AG04449 (cell line): ENCODE measurements around the gene PEX5L.

Experiments used
- CTCF ChIA-PET: fragments of 350-600 bp; formaldehyde crosslinking; extraction: SDS; loops from one replicate; lab custom pipeline; 2021; ENCODE audit warnings: antibody characterized with exemption; lab: Yijun Ruan, JAX
- POLR2A ChIA-PET: fragments of 400-600, 350-600 bp; formaldehyde crosslinking; extraction: SDS; loops from one replicate; lab custom pipeline; 2020; ENCODE audit warnings: antibody characterized with exemption, inconsistent platforms; lab: Yijun Ruan, JAX
- DNase-seq: peaks from one replicate; pipeline ENCODE4 v3.0.0-alpha.2; 2010; ENCODE audit warnings: low read depth, low spot score
- H3K4me3 ChIP-seq: 2 replicates; pipeline ENCODE4 v1.5.1; 2011; ENCODE audit warnings: low read depth, mild to moderate bottlenecking, control low read depth, low read length
- TF ChIP-seq, protein P1 (sequence below): IDR thresholded peaks from one replicate; pipeline ENCODE4 v1.5.1; 2011; ENCODE audit warnings: mild to moderate bottlenecking, moderate library complexity, low read length, control low read depth, inconsistent platforms; ENCODE audit not compliant: insufficient read depth; ENCODE audit errors: missing control alignments

Gene PEX5L

DNA sequence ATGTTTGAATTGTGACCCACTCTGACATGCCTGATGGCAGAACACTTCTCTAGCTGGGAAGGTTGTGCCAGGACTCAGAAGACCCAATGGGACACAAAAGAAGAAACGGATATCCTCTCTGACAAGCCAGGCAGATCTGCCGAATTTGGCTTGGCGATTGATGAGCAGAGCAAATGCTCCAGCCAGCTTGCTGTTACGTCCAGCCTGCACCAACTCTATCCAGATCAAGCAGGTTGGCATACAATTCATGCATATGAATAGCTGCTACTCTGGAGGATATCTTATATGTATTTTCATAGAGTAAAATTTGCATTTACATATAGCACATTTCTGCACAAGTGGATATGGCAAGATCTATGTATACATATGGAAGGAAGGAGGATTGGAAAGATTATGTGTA, 102.8 kb downstream of the PEX5L start:
- DNase-seq: no peak
- no peak overlapping the region for H3K4me3 ChIP-seq
- CTCF ChIA-PET: interaction anchor here (0.5 to 1.0 kb wide), 2 partner anchors 11 to 661 kb away, joined by 3 to 5 read pairs; no protein-coding TSS in a partner anchor
- POLR2A ChIA-PET: no interaction called here
- TF ChIP-seq, protein P1, sequence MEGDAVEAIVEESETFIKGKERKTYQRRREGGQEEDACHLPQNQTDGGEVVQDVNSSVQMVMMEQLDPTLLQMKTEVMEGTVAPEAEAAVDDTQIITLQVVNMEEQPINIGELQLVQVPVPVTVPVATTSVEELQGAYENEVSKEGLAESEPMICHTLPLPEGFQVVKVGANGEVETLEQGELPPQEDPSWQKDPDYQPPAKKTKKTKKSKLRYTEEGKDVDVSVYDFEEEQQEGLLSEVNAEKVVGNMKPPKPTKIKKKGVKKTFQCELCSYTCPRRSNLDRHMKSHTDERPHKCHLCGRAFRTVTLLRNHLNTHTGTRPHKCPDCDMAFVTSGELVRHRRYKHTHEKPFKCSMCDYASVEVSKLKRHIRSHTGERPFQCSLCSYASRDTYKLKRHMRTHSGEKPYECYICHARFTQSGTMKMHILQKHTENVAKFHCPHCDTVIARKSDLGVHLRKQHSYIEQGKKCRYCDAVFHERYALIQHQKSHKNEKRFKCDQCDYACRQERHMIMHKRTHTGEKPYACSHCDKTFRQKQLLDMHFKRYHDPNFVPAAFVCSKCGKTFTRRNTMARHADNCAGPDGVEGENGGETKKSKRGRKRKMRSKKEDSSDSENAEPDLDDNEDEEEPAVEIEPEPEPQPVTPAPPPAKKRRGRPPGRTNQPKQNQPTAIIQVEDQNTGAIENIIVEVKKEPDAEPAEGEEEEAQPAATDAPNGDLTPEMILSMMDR: no peak

- TF ChIP-seq, protein P1: no peak
- no peak for DNase-seq
- CTCF ChIA-PET: interaction anchor here (0.9 to 1.0 kb wide), 2 partner anchors 662 kb away, joined by 5 to 6 read pairs; no protein-coding TSS in a partner anchor
- POLR2A ChIA-PET: no interaction called here
- H3K4me3 ChIP-seq: no peak overlapping the region
Observed at GRCh38 chr3:179933080-179933479, 103.7 kb downstream of the PEX5L start.

- CTCF ChIA-PET: interaction anchor here (0.9 kb wide), 1 partner anchor 662 kb away, joined by 6 read pairs; no protein-coding TSS in a partner anchor
- H3K4me3 ChIP-seq: no peak overlapping the region
- no peak for DNase-seq
- TF ChIP-seq, protein P1: no peak
- POLR2A ChIA-PET: no interaction called here
Observed at GRCh38 chr3:179932674-179933073, 104.1 kb downstream of the PEX5L start.

DNA sequence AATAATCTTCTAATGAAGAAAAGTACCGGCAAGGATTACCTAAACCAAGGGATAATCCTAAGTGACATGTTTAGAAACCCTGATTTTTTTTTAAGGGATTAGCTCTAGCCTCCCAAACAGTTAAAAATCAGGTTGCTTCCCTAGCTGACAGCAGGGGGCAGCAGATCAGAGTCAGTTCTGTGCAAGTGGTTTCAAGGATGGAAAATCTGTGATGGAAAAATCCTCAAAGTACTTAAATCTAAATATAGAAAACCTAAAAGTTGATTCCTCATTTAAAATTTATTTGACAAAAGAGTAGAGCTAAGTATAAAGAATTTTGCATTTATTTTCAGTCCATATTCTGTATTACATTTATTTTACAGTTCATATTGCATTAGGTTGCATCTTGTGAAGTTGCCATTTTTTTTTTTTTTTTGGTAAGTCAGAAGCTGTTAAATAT, 107.6 kb downstream of the PEX5L start:
- H3K4me3 ChIP-seq: no peak overlapping the region
- CTCF ChIA-PET: interaction anchor here (0.6 to 4.1 kb wide), 38 partner anchors 8 to 698 kb away, joined by 3 to 79 read pairs (median 4); partner anchors contain the start of genes TTC14 and USP13
- TF ChIP-seq, protein P1: peak; percentile 69

GRCh38 chr3:179927191-179927590, 109.5 kb downstream of the PEX5L start:
- DNase-seq: no peak
- TF ChIP-seq, protein P1: no peak

More for the DNA sequence above, 107.6 kb downstream of the PEX5L start:
- peak; percentile 31 for DNase-seq
- POLR2A ChIA-PET: no interaction called here

DNA sequence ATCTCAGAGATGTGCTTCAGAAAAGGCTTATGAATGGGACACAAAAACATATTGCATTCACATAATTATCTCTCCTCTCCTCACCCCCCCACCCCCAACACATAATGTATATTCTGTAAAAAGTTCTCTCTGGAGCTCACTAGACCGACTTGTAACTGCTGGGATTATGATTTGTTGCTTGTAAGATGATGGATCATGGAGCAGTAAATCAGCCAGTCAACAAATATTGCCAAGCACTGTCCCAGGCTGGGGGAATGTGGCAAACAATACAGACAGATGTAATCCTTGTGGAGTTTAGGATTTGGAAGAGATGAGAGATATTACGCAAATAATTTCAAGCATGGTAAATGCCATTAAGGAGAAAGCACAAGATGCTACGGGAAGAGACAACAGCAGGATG, 114.8 kb downstream of the PEX5L start:
- ChIA-PET POLR2A (no interaction called here), CTCF (interaction anchor here (1.8 kb wide), 1 partner anchor 110 kb away, joined by 4 read pairs; no protein-coding TSS in a partner anchor)
- no peak for DNase-seq
- TF ChIP-seq, protein P1: no peak
- H3K4me3 ChIP-seq: no peak overlapping the region

More at GRCh38 chr3:179927191-179927590, 109.5 kb downstream of the PEX5L start:
- CTCF ChIA-PET: interaction anchor here (1.1 to 4.1 kb wide), 5 partner anchors 16 to 674 kb away, joined by 3 to 79 read pairs (median 21); partner anchors contain the start of gene TTC14
- POLR2A ChIA-PET: no interaction called here
- H3K4me3 ChIP-seq: no peak overlapping the region
